WTC11 (cell line): ENCODE data around the gene PTPRN2. TPM values are rescaled to one million over a fixed set of nuclear protein-coding genes. Genes with fewer than 3 reads are reported as not detected.

Experiments
- ATAC-seq: fragments of 200-7000 bp; cut with Tn5 transposase; 2 replicates; pipeline ENCODE4 v1.10.0; 2021; ENCODE audit warnings: mild to moderate bottlenecking, moderate library complexity
- CTCF ChIA-PET: fragments of 300-600 bp; sonication (Branson Sonifier 250); formaldehyde crosslinking; loops from one replicate; lab custom pipeline; 2021; ENCODE audit warnings: antibody characterized with exemption; lab: Charles Lee
- POLR2A ChIA-PET: fragments of 350-600 bp; sonication (Branson Sonifier 250); formaldehyde crosslinking; loops from one replicate; lab custom pipeline; 2021; ENCODE audit warnings: antibody characterized with exemption; lab: Charles Lee
- DNase-seq: peaks from one replicate; pipeline ENCODE4 v3.0.0; 2021; ENCODE audit warnings: low spot score
- H3K27ac Mint-ChIP-seq: 2 replicates; pipeline ENCODE4 v1.8.0; 2021; ENCODE audit warnings: mixed read lengths
- H3K27me3 Mint-ChIP-seq: 2 replicates; pipeline ENCODE4 v1.8.0; 2021; ENCODE audit warnings: low read depth, mild to moderate bottlenecking, moderate library complexity, mixed read lengths
- H3K36me3 Mint-ChIP-seq: 2 replicates; pipeline ENCODE4 v1.8.0; 2021; ENCODE audit warnings: mixed read lengths
- H3K4me1 Mint-ChIP-seq: 2 replicates; pipeline ENCODE4 v1.8.0; 2022; ENCODE audit warnings: mixed read lengths
- H3K4me3 Mint-ChIP-seq: 2 replicates; pipeline ENCODE4 v1.8.0; 2021; ENCODE audit warnings: mild to moderate bottlenecking, moderate library complexity, mixed read lengths
- H3K9me3 Mint-ChIP-seq: 2 replicates; pipeline ENCODE4 v1.8.0; 2021; ENCODE audit warnings: mixed read lengths
- CBFB ChIP-seq: sonication (generic); formaldehyde crosslinking; IDR thresholded peaks from 2 replicates; pipeline ENCODE4 v1.8.1; 2022; ENCODE audit warnings: mild to moderate bottlenecking, low read depth, missing genetic modification reagents
- CREB1 ChIP-seq: sonication (generic); formaldehyde crosslinking; IDR thresholded peaks from 2 replicates; pipeline ENCODE4 v1.8.0; 2023; ENCODE audit warnings: mild to moderate bottlenecking, missing genetic modification reagents
- CREM ChIP-seq: sonication (generic); formaldehyde crosslinking; IDR thresholded peaks from 2 replicates; pipeline ENCODE4 v1.8.1; 2022; ENCODE audit warnings: mild to moderate bottlenecking, missing genetic modification reagents, moderate library complexity
- E2F4 ChIP-seq: sonication (generic); formaldehyde crosslinking; IDR thresholded peaks from 2 replicates; pipeline ENCODE4 v1.8.1; 2022; ENCODE audit warnings: low read depth, mild to moderate bottlenecking, moderate library complexity, missing genetic modification reagents, borderline replicate concordance
- ETV6 ChIP-seq: sonication (generic); formaldehyde crosslinking; IDR thresholded peaks from 2 replicates; pipeline ENCODE4 v1.8.1; 2022; ENCODE audit warnings: mild to moderate bottlenecking, missing genetic modification reagents
- FOXP4 ChIP-seq: sonication (generic); formaldehyde crosslinking; IDR thresholded peaks from 2 replicates; pipeline ENCODE4 v1.8.0; 2022; ENCODE audit warnings: mild to moderate bottlenecking, missing genetic modification reagents
- GTF2I ChIP-seq: fragments of 250-450 bp; sonication (Bioruptor Pico); conservative IDR thresholded peaks from 2 replicates; pipeline ENCODE4 v1.4.0; 2021; ENCODE audit warnings: mild to moderate bottlenecking
- HMGXB4 ChIP-seq: sonication (generic); formaldehyde crosslinking; IDR thresholded peaks from 2 replicates; pipeline ENCODE4 v1.8.1; 2023; ENCODE audit warnings: mild to moderate bottlenecking, moderate library complexity, missing genetic modification reagents
- JUN ChIP-seq: sonication (generic); formaldehyde crosslinking; IDR thresholded peaks from 2 replicates; pipeline ENCODE4 v1.8.0; 2023; ENCODE audit warnings: mild to moderate bottlenecking, missing genetic modification reagents
- NFE2L1 ChIP-seq: sonication (generic); formaldehyde crosslinking; IDR thresholded peaks from 2 replicates; pipeline ENCODE4 v1.8.1; 2023; ENCODE audit warnings: missing genetic modification reagents
- NFYB ChIP-seq: sonication (generic); formaldehyde crosslinking; conservative IDR thresholded peaks from 2 replicates; pipeline ENCODE4 v1.8.0; 2022; ENCODE audit warnings: low read depth, missing genetic modification reagents
- NR2C2 ChIP-seq: sonication (generic); formaldehyde crosslinking; IDR thresholded peaks from 2 replicates; pipeline ENCODE4 v1.8.0; 2022; ENCODE audit warnings: mild to moderate bottlenecking, missing genetic modification reagents
- TEAD1 ChIP-seq: sonication (generic); formaldehyde crosslinking; IDR thresholded peaks from 2 replicates; pipeline ENCODE4 v1.8.0; 2022; ENCODE audit warnings: mild to moderate bottlenecking, missing genetic modification reagents
- TEAD4 ChIP-seq: sonication (generic); formaldehyde crosslinking; IDR thresholded peaks from 2 replicates; pipeline ENCODE4 v1.8.0; 2022; ENCODE audit warnings: mild to moderate bottlenecking, missing genetic modification reagents
- USF1 ChIP-seq: sonication (generic); formaldehyde crosslinking; IDR thresholded peaks from 2 replicates; pipeline ENCODE4 v1.8.0; 2022; ENCODE audit warnings: mild to moderate bottlenecking, missing genetic modification reagents
- ZNF317 ChIP-seq: sonication (generic); formaldehyde crosslinking; IDR thresholded peaks from 2 replicates; pipeline ENCODE4 v1.8.1; 2023; ENCODE audit warnings: low read depth, mild to moderate bottlenecking, moderate library complexity, missing genetic modification reagents, borderline replicate concordance
- ZNF512 ChIP-seq: sonication (generic); formaldehyde crosslinking; IDR thresholded peaks from 2 replicates; pipeline ENCODE4 v1.8.1; 2022; ENCODE audit warnings: missing genetic modification reagents, borderline replicate concordance
- ZSCAN18 ChIP-seq: fragments of 250-450 bp; sonication (Bioruptor Pico); IDR thresholded peaks from 2 replicates; pipeline ENCODE4 v2.1.2; 2022; ENCODE audit warnings: mild to moderate bottlenecking, moderate library complexity
- total RNA-seq: library from RNA; stranded (reverse); gene quantifications from 3 replicates; pipeline ENCODE4 v1.2.3, GENCODE V29; 2021

PTPRN2 gene
- total RNA-seq, 1 experiment from 2014 or later, result 4.7 TPM

- Mint-ChIP-seq H3K4me1 (peaks cover 2% of the 10 kb centered on the region), H3K27me3 (peaks cover 97% of the 10 kb centered on the region), H3K27ac (no peak overlapping the region), H3K9me3 (peaks cover 29% of the 10 kb centered on the region), H3K36me3 (peaks cover 26% of the 10 kb centered on the region), H3K4me3 (no peak overlapping the region)
- TF ChIP-seq CREM (CRISPR knock-in tag) (no peak), NFYB (CRISPR knock-in tag) (no peak), TEAD4 (CRISPR knock-in tag) (no peak), ZNF512 (no peak), CBFB (CRISPR knock-in tag) (no peak), GTF2I (no peak), TEAD1 (no peak), HMGXB4 (CRISPR knock-in tag) (no peak), NFE2L1 (no peak), E2F4 (no peak), ETV6 (no peak), ZNF317 (CRISPR knock-in tag) (no peak), NR2C2 (CRISPR knock-in tag) (no peak), USF1 (CRISPR knock-in tag) (no peak), FOXP4 (CRISPR knock-in tag) (no peak), ZSCAN18 (CRISPR knock-in tag) (no peak), JUN (no peak)
- CTCF ChIA-PET, result no interaction called here
- POLR2A ChIA-PET, result no interaction called here
- no peak for DNase-seq
- no peak for ATAC-seq
Observed at GRCh38 chr7:157589680-157590079, 997.9 kb downstream of the PTPRN2 start.

GRCh38 chr7:157587805-157588560 lies 999.6 kb downstream of the PTPRN2 start:
- ATAC-seq (no peak), DNase-seq (no peak)
- H3K4me3 Mint-ChIP-seq, result no peak overlapping the region
- peaks cover 21% of the 10 kb centered on the region for H3K36me3 Mint-ChIP-seq
- CTCF ChIA-PET, result no interaction called here
- peaks cover 96% of the 10 kb centered on the region for H3K27me3 Mint-ChIP-seq
- POLR2A ChIA-PET, result no interaction called here
- H3K9me3 Mint-ChIP-seq, result peaks cover 34% of the 10 kb centered on the region
- no peak overlapping the region for H3K27ac Mint-ChIP-seq
- TF ChIP-seq CREB1 (CRISPR knock-in tag), result no peak
- peaks cover 2% of the 10 kb centered on the region for H3K4me1 Mint-ChIP-seq
